Measurements from ENCODE around the gene AKT1S1.

AKT1S1 gene

DNA sequence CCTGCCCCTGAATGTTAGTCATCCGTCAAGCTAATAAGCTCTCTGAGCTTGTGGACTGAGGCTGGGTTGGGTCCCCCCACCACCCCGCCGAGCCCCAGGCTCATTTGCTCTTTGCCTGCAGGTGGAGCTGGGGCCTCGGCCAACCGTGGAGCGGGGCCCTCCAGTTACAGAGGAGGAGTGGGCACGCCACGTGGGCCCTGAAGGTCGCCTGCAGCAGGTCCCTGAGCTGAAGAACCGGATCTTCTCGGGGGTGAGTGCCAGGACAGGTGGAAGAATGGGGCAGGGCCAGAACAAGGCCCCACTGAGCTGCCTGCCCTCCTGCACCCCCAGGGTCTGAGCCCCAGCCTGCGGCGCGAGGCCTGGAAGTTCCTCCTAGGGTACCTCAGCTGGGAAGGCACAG lies 5.5 kb upstream of the AKT1S1 start:
- DNase-seq = no peak

GRCh38 chr19:49881672-49882394 lies 4.7 kb upstream of the AKT1S1 start:
- DNase-seq = no peak

GRCh38 chr19:49881186-49881585 lies 4.0 kb upstream of the AKT1S1 start:
- no peak for DNase-seq

- no peak for DNase-seq
These were observed 3.2 kb upstream of the AKT1S1 start for GRCh38 chr19:49880162-49880869.

GRCh38 chr19:49879243-49879963 lies 2.2 kb upstream of the AKT1S1 start:
- no peak for DNase-seq

DNA sequence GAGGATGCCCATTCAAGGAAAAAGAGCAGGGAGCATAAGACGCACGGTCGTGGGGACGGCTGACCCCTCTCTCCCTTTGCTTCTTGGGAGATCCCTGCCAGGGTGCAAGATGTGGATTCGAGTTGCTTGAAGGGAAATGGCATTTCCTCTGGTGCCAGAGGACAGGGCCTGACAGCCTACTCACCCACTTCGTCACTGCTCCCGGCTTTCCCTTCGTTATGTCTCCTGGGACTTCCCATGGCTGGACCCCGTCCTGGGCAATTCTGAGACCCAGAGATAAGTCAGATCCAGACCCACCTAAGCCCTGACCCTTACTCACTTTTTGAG lies 1.6 kb upstream of the AKT1S1 start:
- no peak for DNase-seq

DNA sequence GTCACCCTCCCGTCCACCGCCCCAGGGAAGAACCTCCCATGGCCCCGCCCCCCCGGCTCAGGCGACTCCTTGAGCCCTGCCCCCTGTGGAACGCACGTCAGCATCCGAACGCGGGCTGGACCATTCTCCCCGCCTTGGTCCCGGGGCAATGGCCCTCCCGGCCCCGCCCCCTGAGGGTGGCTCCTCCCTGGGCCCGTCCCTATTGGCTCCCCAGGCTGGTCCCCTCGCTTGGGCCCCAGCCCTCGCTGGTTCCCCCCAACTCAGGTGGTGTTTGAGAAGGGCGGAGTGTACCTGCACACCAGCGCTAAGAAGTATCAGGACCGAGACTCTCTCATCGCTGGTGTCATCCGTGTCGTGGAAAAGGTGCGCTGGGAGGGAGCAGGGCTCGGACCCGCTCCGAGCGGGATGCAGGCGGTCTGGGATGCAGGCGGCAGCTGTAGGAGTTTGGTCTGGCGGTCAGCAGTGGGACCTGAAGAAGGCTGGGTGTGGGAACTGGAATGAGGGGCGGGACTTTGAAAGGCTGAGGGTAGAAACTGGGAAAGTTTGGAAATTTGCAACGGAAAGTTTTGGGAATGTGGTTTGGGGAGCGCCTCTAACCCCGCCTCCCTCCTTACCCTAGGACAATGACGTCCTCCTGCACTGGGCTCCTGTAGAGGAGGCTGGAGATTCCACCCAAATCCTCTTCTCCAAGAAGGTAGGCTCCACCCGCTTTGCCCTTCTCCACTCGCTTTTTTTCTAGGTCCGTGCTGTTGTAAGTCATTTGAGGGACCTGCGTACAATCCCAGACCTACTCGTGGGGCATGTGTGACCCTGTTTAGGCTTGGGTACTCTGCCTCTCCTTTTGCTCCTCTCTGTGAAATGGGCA lies 956 bp upstream of the AKT1S1 start:
- DNase-seq = peak; percentile 98 to 99

- DNase-seq = peak; percentile 99
These were observed 634 bp downstream of the AKT1S1 start for GRCh38 chr19:49876422-49877019.

DNA sequence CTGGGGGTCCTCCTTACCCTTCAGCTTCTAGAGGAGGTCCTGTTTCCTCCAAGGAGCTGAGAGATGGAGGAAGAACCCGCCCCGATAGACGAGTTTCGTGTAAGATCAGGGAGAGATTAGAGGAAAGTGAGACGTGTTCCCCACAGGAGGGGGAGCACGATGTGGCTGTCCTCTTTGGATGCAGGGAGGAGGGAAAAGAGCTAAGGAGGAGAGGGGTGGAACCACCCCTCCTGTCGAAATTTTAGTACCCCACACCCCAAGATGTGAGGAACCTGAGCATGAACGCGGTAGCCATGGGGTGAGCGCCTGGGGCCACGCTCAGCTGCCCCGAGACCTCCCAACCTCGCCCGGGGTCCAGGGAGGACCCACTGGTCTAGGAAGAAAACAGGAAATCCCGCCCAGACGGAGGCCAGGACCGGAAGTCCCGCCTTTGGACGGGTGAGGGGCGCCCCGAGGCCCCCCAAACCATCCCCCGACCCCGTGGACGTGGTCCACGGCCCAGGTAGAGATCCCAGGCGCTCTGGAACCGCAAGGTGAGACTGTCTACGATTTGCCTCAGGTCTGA lies 1.2 kb downstream of the AKT1S1 start:
- DNase-seq = peak; percentile 64 to 67

DNA sequence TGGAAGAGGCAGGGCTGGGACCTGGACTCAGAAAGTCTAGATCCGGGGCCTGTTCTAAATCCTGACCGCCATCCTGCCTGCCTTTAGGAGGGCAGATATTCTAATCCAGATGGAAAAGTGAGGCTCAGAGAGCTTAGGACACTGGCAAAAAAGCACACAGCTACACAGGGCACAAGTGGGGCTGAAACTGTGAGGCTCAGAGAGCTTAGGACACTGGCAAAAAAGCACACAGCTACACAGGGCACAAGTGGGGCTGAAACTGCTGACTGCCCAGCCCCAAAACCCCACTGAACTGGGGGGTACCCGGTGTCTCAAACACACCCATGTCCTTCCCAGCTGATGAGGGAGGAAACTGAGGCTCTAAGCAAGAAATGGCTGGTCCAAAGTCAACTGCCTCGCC lies 2.0 kb downstream of the AKT1S1 start:
- no peak for DNase-seq

GRCh38 chr19:49874503-49875157 lies 2.5 kb downstream of the AKT1S1 start:
- DNase-seq = no peak

DNA sequence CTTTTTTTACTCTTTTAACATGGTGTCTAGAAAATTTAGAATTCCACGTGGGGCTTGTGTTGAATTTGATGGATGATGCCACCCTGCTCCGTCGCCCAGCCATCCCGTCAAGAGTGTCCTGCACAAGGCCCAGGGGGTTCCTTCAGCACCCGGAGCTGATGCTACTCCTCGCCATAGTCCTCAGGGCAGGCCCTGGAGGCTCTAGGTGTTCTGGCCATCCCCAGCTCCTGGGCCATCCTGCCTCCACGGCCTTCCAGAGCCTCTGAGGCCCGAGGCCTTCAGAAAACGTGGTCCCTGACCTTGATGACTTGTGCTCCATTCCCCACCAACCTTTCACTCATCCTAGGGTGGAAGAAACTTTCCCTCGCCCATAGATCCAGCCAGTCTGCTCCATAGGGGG lies 3.3 kb downstream of the AKT1S1 start:
- DNase-seq = no peak

DNA sequence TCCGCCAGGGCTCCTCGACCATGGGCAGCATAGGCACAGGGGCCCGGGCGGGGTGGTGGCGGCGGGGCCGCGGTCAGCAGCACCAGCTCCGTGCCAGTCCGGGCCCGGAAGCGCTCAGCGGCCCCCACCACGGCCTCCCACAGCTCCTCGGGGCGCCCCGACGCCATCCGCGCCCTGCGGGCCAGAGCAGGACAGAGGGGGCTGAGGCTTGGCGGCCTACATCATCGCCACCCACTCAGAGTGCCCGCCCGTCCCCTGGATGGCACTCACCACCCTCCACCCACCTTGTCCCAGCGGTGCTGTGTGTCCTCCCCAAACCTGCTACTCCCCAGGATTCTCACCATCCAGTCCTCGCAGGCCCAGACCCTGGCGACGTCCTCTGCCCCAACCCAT lies 4.0 kb downstream of the AKT1S1 start:
- no peak for DNase-seq

DNA sequence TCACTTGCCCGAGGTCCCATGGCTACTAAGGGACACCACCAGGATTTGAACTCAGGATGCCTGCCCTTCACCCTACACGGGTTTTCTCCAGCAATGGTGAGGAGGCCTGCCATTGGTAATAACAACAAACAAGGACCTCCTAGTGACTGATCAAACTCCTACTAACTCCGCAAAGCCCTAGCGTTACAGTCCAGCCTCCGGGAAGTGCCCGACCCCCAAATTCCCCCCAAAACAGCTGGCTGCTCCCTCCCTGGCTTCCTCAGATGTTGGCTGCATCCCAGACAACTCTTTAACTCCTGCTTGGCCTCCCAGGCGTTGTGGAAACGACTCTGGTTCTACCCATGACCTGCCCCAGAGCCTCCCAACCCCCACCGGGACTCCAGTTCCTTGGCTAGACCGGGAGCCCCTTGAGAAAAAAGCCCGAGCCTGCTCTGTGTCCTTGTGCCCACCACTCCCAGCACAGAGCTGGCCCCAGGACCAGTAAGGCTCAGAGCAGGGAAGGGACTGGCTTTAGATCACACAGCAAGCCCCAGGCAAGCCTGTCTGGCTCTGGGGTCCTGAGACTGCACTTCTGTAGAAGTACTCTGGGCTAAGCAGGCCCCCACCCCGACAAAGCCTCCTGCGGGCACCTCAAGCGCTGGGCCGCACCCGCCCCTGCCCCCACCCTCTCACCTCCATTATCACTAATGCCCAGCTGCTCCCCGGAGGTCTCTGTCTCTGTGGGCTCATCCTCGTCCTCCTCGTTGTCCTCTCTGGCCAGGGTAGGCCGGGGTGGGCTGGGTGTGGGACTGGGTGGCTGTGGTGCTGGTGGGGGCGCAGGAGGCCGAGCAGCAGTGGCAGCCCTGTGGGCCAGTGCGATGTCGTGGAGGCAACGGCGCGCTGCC lies 4.7 kb downstream of the AKT1S1 start:
- no peak for DNase-seq

DNA sequence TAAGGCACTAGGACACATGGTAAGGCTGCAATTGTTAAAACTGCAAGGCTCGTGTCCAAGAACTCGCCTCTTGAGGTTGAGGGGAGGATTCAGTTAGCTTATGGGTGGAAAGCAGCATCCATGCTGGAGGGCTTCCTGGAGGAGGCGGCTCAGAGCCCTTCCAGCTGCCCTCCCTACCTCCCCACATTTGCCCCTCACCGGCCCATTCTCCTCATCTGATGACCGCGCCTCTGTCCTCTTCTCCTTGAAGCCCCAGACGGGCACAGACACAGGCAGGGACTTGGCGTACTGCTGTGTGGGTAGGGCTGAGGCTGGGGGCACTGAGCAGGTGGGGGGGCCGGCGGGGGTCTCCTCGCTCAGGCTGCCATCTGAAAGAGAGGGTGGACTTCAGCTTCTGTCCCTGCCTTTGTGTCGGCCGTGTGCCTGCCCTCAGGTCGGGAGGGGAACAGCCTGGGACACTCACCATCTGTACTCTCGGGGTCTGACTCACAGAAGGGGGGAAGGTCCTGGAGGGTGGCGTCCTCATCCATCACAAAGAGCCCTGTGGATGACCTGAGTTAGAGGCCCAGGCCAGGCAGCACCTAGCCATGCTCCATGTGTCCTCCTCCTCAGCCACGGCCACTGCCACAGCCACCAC lies 5.7 kb downstream of the AKT1S1 start:
- DNase-seq = no peak

DNA sequence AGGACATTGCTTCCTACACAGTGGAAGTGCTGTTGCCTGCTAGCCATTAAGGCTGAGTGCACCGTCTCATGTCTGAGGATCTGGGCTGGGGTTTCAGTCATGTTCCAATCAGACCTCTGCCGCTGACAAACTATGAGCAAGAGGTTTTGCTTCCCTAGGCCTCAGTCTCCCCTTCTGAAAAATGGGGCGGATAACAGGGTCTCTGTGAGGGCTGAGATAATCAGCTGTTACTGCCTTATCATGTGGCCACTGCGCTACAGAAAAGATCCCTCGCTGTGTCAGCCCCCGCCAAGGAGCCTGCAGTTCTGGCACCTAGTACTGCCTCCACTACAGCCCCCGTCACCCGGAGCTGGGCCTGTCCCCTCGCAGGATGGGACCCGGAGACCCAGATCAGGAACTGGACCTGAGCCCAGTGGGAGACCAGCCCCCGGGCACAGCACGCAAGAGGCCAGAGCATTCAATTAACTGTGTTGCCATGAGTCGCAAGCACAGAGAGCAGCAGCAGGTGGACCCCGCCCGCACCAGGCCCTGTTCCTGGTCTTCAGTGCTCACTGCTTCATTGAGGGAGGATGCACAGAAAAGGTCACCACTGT lies 6.8 kb downstream of the AKT1S1 start:
- no peak for DNase-seq

GRCh38 chr19:49869484-49870308 lies 7.5 kb downstream of the AKT1S1 start:
- peak; percentile 98 to 99 for DNase-seq

GRCh38 chr19:49869009-49869483 lies 8.1 kb downstream of the AKT1S1 start:
- DNase-seq = no peak
